ENCODE results near the gene MC1R. TPM values are rescaled to one million over a fixed set of nuclear protein-coding genes. Genes with fewer than 3 reads are reported as not detected.

Gene MC1R
- polyA plus RNA-seq, 3 donors = 0.21 to 3.9 TPM; not detected in 1

GRCh38 chr16:89900885-89901284 is 17.8 kb upstream of the MC1R start:
- no peaks in the 10 kb centered on the region for H3K27me3 ChIP-seq (ENCODE audit: control insufficient read depth in 2 of 2, insufficient read depth in 2 of 2, low read length in 2 of 2)
- no peak for TF ChIP-seq CTCF (IDR thresholded peaks at IDR 0.05)
- no peak for DNase-seq
- intact Hi-C loops (cut with micrococcal nuclease) = no loop called here
- Mint-ChIP-seq H3K27ac (no peak overlapping the region), H3K27me3 (ENCODE audit: low read depth in 3 of 3) (no peaks in the 10 kb centered on the region), H3K4me1 (no peaks in the 10 kb centered on the region), H3K36me3 (peaks cover 63 to 89% of the 10 kb centered on the region in 2 donors), H3K9me3 (peaks cover 0 to 2% (median 0%) of the 10 kb centered on the region in 7 donors), H3K4me3 (no peak overlapping the region)
- no peaks in the 10 kb centered on the region for H3K4me1 ChIP-seq (ENCODE audit: control insufficient read depth in 1 of 2, insufficient read depth in 2 of 2, low read length in 2 of 2)
- no peaks in the 10 kb centered on the region for H3K79me2 ChIP-seq (ENCODE audit: insufficient read depth, low read length)
- no peak overlapping the region for H3K9ac ChIP-seq (ENCODE audit: insufficient read depth, low read length, poor library complexity, severe bottlenecking)
- H3K9me3 ChIP-seq (replicated peaks in 1 of 2; ENCODE audit: control insufficient read depth in 1 of 2, insufficient read depth in 1 of 2, low read length in 2 of 2) = peaks cover 0 to 2% of the 10 kb centered on the region in 2 donors
- no peak overlapping the region for H3K4me3 ChIP-seq (replicated peaks in 1 of 3; ENCODE audit: low read depth in 2 of 3, low read length in 3 of 3)
- H3K27ac ChIP-seq (ENCODE audit: low read depth in 1 of 2, low read length in 2 of 2) = no peak overlapping the region
- H3K4me2 ChIP-seq (replicated peaks; ENCODE audit: extremely low read depth, low read length, poor library complexity, severe bottlenecking) = no peak overlapping the region
- H4K20me1 ChIP-seq (ENCODE audit: insufficient read depth, low read length) = peaks cover 77% of the 10 kb centered on the region
- H2AFZ ChIP-seq (ENCODE audit: insufficient read depth, low read depth, low read length, poor library complexity, severe bottlenecking) = no peak overlapping the region
- WGBS (ENCODE audit: insufficient coverage) = 97% methylated on average over 14 of the region's 17 CpGs
- peaks cover 80 to 88% of the 10 kb centered on the region in 2 donors for H3K36me3 ChIP-seq (replicated peaks in 1 of 2; ENCODE audit: control insufficient read depth in 1 of 2, insufficient read depth in 2 of 2, low read length in 2 of 2)

GRCh38 chr16:89902980-89903379 is 15.7 kb upstream of the MC1R start:
- no peak overlapping the region for H2AFZ ChIP-seq (ENCODE audit: insufficient read depth, low read depth, low read length, poor library complexity, severe bottlenecking)
- H3K4me3 ChIP-seq (replicated peaks in 1 of 3; ENCODE audit: low read depth in 2 of 3, low read length in 3 of 3) = no peak overlapping the region
- H3K36me3 ChIP-seq (replicated peaks in 1 of 2; ENCODE audit: control insufficient read depth in 1 of 2, insufficient read depth in 2 of 2, low read length in 2 of 2) = peaks cover 77 to 82% of the 10 kb centered on the region in 2 donors
- H3K9me3 ChIP-seq (replicated peaks in 1 of 2; ENCODE audit: control insufficient read depth in 1 of 2, insufficient read depth in 1 of 2, low read length in 2 of 2) = peaks cover 0 to 13% of the 10 kb centered on the region in 2 donors
- no peak for DNase-seq
- no peak overlapping the region for H3K4me2 ChIP-seq (replicated peaks; ENCODE audit: extremely low read depth, low read length, poor library complexity, severe bottlenecking)
- H4K20me1 ChIP-seq (ENCODE audit: insufficient read depth, low read length) = peaks cover 74% of the 10 kb centered on the region
- TF ChIP-seq CTCF (IDR thresholded peaks at IDR 0.05) = no peak
- Mint-ChIP-seq H3K9me3 (peaks cover 0 to 10% (median 3%) of the 10 kb centered on the region in 7 donors), H3K27me3 (ENCODE audit: low read depth in 3 of 3) (no peaks in the 10 kb centered on the region), H3K36me3 (peaks cover 62 to 83% of the 10 kb centered on the region in 2 donors), H3K4me1 (no peaks in the 10 kb centered on the region), H3K4me3 (no peak overlapping the region), H3K27ac (no peak overlapping the region)
- no peak overlapping the region for H3K27ac ChIP-seq (ENCODE audit: low read depth in 1 of 2, low read length in 2 of 2)
- no peaks in the 10 kb centered on the region for H3K4me1 ChIP-seq (ENCODE audit: control insufficient read depth in 1 of 2, insufficient read depth in 2 of 2, low read length in 2 of 2)
- no peaks in the 10 kb centered on the region for H3K27me3 ChIP-seq (ENCODE audit: control insufficient read depth in 2 of 2, insufficient read depth in 2 of 2, low read length in 2 of 2)
- H3K79me2 ChIP-seq (ENCODE audit: insufficient read depth, low read length) = no peaks in the 10 kb centered on the region
- WGBS (ENCODE audit: insufficient coverage) = 98% methylated on average over 11 of the region's 11 CpGs
- no peak overlapping the region for H3K9ac ChIP-seq (ENCODE audit: insufficient read depth, low read length, poor library complexity, severe bottlenecking)
- intact Hi-C loops (cut with micrococcal nuclease) = no loop called here

Data from CD14-positive monocyte (primary cell).